Mesothelial cell of epicardium (in vitro differentiated cells): Measurements from ENCODE around the gene CHRNA10. TPM values are rescaled to one million over a fixed set of nuclear protein-coding genes. Genes with fewer than 3 reads are reported as not detected.
A peak's percentile ranks its signal among the peaks of the same experiment; 100 is the strongest.

ENCODE experiments used
- DNase-seq, 2 experiments: peaks; one replicate each; pipeline ENCODE4 v3.0.0; 2021; ENCODE audit warnings: low spot score in 2 of 2; ENCODE audit not compliant: unreplicated experiment in 2 of 2
- H3K27ac Mint-ChIP-seq: 2 replicates; pipeline ENCODE4 v1.8.0; 2021; ENCODE audit warnings: mixed read lengths
- H3K27me3 Mint-ChIP-seq: 2 replicates; pipeline ENCODE4 v1.8.0; 2021; ENCODE audit warnings: low read depth, mixed read lengths
- H3K36me3 Mint-ChIP-seq: 2 replicates; pipeline ENCODE4 v1.8.0; 2021; ENCODE audit warnings: mixed read lengths
- H3K4me1 Mint-ChIP-seq: 2 replicates; pipeline ENCODE4 v1.8.0; 2021; ENCODE audit warnings: mixed read lengths
- H3K4me3 Mint-ChIP-seq: 2 replicates; pipeline ENCODE4 v1.8.0; 2021; ENCODE audit warnings: mild to moderate bottlenecking, moderate library complexity, mixed read lengths
- H3K9me3 Mint-ChIP-seq: 2 replicates; pipeline ENCODE4 v1.8.0; 2021; ENCODE audit warnings: mixed read lengths
- total RNA-seq: library from RNA; stranded (reverse); gene quantifications from 3 replicates; pipeline ENCODE4 v1.2.1, GENCODE V29; 2021
- TF ChIP-seq, protein P1 (sequence below): fragments of 200-600 bp; sonication (generic); IDR thresholded peaks from one replicate; pipeline ENCODE4 v1.5.0; 2021; ENCODE audit warnings: antibody characterized with exemption; ENCODE audit not compliant: unreplicated experiment

The CHRNA10 gene
- total RNA-seq, 1 donor from 2014 or later: 2.9 TPM

DNA sequence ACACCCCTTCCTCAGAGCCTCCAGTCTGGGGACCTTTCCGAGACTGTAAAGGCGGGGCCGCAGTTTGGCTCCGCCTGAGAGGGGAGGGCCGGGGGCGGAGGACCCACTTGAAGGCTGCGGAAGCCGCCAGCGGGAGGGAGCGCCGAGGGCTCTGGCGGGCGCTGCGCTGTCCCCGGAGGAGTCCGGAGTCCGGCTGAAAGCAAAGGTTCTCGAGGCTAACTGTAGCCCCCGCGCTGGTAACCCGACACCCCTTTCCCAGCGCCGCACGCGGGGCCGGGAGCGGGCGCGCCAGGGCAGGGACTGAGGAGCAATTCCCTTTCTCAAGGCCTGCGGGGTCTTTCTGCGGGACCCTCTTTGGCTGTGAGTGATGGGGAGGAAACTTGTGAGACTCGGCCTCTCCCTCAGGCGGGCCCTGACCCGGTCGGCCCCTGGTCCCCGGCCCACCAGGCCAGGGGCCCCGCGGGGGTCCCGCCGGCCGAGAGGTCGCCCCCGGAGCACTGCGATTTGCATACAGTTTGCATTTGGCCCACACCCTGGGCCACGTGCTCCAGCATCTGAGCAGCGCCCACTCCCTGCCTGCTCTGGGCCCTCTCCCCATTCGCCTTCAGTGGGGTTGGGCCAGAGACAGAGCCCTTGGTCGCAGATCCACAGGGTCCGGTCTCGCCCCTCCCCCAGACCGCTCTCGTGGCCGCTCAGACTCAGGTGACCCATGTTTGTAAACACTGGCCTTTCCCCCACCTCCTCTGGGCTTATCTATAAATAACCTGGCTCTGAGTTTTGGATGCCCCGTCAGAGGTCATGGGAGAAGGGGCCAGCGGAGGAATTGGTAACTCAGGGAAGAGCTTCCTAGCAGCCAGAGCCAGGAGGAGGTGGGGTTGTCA is 28.9 kb downstream of the CHRNA10 start:
- H3K27me3 Mint-ChIP-seq: peaks cover 1% of the 10 kb centered on the region
- peak overlapping the region; percentile 78 for H3K4me3 Mint-ChIP-seq
- TF ChIP-seq, protein P1, sequence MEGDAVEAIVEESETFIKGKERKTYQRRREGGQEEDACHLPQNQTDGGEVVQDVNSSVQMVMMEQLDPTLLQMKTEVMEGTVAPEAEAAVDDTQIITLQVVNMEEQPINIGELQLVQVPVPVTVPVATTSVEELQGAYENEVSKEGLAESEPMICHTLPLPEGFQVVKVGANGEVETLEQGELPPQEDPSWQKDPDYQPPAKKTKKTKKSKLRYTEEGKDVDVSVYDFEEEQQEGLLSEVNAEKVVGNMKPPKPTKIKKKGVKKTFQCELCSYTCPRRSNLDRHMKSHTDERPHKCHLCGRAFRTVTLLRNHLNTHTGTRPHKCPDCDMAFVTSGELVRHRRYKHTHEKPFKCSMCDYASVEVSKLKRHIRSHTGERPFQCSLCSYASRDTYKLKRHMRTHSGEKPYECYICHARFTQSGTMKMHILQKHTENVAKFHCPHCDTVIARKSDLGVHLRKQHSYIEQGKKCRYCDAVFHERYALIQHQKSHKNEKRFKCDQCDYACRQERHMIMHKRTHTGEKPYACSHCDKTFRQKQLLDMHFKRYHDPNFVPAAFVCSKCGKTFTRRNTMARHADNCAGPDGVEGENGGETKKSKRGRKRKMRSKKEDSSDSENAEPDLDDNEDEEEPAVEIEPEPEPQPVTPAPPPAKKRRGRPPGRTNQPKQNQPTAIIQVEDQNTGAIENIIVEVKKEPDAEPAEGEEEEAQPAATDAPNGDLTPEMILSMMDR: no peak
- peak; percentile 78 to 84 for DNase-seq
- H3K36me3 Mint-ChIP-seq: no peaks in the 10 kb centered on the region
- H3K4me1 Mint-ChIP-seq: peaks cover 9% of the 10 kb centered on the region
- H3K27ac Mint-ChIP-seq: peak overlapping the region; percentile 80
- H3K9me3 Mint-ChIP-seq: peaks cover 7% of the 10 kb centered on the region

- no peaks in the 10 kb centered on the region for H3K36me3 Mint-ChIP-seq
- H3K27ac Mint-ChIP-seq: peak within 1 kb of the TSS; percentile 80
- TF ChIP-seq, protein P1: no peak
- peaks cover 1% of the 10 kb centered on the region for H3K27me3 Mint-ChIP-seq
- peaks cover 9% of the 10 kb centered on the region for H3K4me1 Mint-ChIP-seq
- peak within 1 kb of the TSS; percentile 78 for H3K4me3 Mint-ChIP-seq
- DNase-seq: no peak
- H3K9me3 Mint-ChIP-seq: peaks cover 7% of the 10 kb centered on the region
Observed at GRCh38 chr11:3641701-3642070, 29.5 kb downstream of the CHRNA10 start, which contains the start of gene ART5. Gene ART5, minus strand, starts transcription at chr11:3641992. Its CDS starts 130 bp downstream, at chr11:3641862.

DNA sequence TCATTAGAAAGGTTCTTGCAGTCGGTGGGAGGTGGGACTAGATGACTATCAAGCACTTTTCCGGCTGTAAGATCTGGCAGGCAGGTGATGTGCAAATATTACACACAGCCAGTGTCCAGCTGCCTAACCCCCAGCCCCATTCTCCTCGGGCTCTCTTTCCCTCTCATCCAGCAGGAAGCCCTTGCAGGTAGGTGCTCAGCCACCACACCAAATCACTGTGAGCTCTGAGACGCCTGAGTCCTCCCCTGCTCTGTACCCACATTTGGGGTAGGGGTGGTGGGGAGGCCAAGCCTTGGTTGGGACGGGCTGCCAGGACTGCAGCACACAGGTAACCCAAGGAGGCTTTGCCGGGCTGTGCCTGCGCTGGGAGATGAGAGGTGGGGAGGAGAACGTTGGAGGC is 30.0 kb downstream of the CHRNA10 start:
- peaks cover 9% of the 10 kb centered on the region for H3K4me1 Mint-ChIP-seq
- DNase-seq: no peak
- H3K9me3 Mint-ChIP-seq: peaks cover 7% of the 10 kb centered on the region
- no peaks in the 10 kb centered on the region for H3K27me3 Mint-ChIP-seq
- peak overlapping the region; percentile 62 for H3K4me3 Mint-ChIP-seq
- TF ChIP-seq, protein P1: no peak
- no peaks in the 10 kb centered on the region for H3K36me3 Mint-ChIP-seq
- H3K27ac Mint-ChIP-seq: peak overlapping the region; percentile 13

- Mint-ChIP-seq H3K27ac (no peak overlapping the region), H3K4me1 (peaks cover 9% of the 10 kb centered on the region), H3K27me3 (no peaks in the 10 kb centered on the region), H3K36me3 (no peaks in the 10 kb centered on the region), H3K9me3 (peaks cover 7% of the 10 kb centered on the region), H3K4me3 (no peak overlapping the region)
- TF ChIP-seq, protein P1: no peak
- DNase-seq: no peak
Observed at GRCh38 chr11:3639841-3640240, 31.3 kb downstream of the CHRNA10 start.

DNA sequence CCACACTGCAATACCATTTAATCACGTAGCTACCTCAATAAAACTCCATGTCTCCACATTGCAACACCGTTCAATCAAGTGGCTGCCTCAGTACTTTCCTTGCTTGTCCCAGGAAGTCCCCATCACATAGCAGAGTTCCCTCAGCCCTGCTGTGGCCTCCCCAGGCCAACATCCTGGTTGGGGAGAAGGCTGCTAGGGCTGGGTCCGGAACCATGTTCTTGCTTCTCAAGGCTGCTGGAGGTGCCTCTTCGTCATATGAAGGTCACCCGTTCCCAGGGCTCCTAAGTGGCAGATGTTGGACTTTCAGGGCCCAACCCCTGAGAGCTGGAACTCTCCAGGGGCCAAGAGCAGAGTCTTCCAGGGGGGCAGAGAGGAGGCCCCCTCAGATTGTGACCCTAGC is 32.7 kb downstream of the CHRNA10 start:
- Mint-ChIP-seq H3K27me3 (no peaks in the 10 kb centered on the region), H3K36me3 (no peaks in the 10 kb centered on the region), H3K27ac (no peak overlapping the region), H3K9me3 (no peaks in the 10 kb centered on the region), H3K4me3 (no peak overlapping the region), H3K4me1 (peaks cover 9% of the 10 kb centered on the region)
- no peak for DNase-seq
- TF ChIP-seq, protein P1: no peak
